Measurements from ENCODE around the gene SERPINB1.

The SERPINB1 gene

DNA sequence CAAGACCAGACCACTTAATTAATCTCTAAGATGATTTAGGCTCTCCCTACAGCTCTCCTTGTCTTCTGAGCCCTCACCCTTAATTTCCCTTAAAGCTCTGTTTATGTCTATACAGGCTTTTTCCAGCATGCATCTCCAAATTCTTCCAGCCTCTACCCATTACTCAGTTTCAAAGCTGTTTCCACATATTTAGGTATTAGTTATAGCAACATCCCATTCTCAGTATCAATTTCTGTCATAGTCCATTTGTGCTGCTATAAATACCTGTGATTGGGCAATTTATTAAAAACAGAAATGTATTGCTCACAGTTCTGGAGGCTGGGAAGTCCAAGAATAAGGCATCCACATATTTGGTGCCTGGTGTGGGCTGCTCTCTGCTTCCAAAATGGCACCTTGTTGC lies 2.3 kb upstream of the SERPINB1 start:
- no peak for DNase-seq

DNA sequence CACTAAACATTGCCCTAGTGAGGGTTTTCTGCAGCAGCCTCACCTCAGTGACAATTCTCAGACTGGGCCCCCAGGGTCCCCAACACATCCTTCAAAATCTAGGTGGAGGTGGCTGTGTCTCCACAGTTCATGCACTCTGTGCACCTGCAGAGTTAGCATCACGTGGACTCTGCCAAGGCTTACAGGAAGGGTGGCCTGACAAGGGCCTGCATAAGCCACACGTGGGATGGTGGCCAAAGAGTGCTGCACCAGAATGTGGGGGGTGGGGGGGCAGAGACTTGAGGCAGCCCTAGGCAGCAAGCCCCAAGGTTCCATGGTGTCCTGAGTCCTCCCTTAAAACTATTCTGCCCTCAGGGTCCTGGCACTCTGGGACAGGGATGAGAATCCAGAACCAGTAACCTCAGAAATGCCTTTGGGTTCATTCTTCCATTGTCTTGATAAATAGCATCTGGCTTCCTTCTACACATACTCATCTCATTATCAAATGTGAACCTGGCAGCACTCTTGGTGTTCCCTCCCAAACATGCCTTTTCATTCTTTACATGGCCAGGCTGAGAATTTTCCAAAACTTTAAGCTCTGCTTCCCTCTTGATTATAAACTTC lies 1.6 kb upstream of the SERPINB1 start:
- no peak for DNase-seq

DNA sequence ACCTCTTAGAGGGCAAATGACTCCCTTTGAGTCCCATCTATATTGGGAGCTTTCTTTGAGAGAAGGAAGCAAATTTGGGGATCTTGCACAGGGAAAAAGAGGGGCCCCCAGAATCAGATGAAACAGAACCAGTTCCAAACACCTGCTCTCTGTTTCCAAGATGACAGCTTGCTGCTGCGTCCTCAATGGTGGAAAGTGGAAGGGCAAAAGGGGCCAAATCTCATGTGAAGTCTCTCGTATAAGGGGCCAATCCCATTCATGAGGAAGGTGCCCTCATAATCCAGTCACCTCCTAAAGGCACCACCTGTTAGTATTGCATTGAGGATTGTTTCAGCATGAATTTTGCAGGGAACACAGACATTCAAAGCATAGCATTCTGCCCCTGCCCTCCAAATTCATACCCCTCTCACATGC lies 483 bp upstream of the SERPINB1 start:
- DNase-seq: no peak

DNA sequence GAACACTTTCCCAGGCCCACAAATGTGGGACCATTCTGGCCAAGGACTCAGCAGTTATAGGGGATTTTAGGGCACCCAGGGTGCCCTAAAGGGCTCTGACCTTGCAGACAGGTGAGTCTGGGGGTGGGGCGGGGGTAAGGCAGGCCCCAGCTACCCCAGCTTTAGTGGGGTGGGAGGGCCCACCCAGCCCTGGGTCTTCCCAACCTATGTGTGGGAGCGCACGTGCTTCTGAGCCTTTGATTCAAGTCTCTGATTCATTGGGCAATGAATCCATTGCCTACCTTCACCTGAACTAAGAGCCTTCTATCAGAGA lies 958 bp downstream of the SERPINB1 start:
- no peak for DNase-seq

DNA sequence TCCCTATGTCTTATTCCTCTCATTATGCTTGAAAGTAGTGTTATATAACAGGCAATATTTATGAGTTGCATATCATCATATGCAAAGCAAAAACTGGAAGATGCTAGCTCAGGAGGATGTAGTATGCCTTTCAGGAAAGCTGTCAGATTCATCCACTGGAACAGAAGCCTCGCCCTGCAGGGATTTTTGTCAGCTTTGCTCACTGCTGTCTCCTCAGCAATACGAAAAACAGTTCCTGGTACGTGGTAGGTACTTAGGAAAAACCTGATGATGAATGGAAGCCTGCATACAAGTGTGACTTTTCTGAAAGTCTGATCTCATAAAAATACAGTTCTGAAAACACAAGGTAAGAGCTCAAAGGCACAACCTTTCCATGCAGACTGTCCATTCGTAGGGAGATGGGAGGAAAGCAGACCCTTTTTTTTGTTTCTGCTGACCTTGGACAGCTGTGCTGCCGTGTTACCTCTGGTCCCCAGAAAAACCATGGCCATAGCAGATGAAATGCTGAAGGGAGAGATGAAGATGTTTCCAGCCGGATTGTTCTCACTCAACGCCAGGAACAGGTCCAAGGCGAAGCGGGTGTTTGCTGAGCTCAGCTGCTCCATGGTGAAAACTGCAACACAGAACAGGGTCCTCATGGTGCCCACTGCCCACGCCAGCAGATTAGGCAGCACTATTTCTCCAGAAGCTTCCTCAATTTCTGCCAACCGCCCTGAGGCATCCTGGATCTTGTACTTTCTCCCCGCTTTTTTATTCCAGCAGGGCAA lies 1.5 kb downstream of the SERPINB1 start:
- no peak for DNase-seq

DNA sequence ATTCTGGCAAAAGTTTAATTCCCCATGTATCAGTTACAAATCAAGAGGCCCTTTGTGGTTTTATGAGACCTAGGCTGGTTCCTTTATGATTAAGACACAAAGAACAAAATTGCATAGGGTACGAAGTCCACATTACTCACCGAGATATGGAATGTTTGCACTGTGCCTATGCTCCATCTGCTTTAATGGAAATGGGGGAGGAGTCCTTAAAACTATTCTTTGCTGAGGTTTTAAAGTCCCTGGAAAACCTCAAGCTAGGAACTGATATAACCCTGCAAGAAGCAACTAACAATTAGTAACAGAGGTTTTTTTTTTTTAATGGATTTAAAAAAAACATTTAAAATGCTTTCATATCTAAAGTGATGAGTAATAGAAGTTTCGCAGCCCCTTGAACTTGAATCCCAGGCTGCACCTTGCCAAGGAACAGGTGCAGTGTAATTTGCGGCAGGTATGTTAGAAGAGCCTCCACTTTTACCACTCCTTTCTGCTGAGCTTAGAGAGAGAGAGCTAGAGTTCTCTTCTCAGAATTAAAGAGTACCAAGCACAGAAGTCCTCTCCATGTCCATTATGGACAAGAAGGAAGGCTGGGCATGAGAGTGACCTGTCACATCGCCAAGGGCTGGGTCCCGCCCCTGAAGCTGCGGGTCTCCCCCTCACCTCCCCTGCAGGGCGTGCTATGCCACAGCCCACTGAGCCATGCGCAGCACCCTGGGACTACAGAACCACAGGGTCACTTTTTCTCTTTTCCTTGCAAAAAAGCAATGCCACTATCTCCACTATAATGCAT lies 2.3 kb downstream of the SERPINB1 start:
- DNase-seq: no peak

DNA sequence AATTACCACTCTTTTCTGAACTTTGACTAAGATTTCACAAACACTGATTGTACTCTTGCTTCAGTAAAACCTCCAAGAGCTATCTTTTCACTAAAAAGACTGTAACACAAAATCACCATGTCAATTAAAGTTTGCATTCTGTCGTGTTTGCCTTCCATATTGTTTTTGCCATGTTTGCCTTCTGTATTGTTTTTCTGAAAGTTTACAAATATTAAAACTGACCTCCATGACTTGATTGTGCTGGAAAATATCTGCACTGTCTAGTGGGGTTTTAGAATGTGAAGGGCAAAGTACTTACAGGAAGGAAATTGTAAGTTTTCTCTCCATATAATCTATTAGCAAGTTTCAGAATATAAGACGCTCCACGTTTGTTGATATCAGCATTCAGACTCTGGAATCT lies 3.4 kb downstream of the SERPINB1 start:
- DNase-seq: no peak

DNA sequence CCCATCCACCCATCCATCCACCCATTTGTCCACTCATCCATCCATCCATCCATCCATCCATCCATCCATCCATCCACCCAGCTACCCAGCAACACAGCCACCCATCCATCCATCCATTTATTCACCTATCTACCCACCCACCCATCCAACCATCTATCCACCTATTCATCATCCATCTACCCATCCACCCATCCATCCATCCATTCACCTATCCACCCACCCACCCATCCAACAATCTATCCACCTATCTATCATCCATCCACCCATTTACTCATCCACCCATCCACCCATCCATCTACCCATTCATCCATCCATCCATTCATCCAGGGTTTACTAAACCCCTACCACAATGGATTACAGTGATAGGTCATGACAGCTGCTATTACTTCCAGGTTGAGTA lies 7.4 kb downstream of the SERPINB1 start:
- no peak for DNase-seq

DNA sequence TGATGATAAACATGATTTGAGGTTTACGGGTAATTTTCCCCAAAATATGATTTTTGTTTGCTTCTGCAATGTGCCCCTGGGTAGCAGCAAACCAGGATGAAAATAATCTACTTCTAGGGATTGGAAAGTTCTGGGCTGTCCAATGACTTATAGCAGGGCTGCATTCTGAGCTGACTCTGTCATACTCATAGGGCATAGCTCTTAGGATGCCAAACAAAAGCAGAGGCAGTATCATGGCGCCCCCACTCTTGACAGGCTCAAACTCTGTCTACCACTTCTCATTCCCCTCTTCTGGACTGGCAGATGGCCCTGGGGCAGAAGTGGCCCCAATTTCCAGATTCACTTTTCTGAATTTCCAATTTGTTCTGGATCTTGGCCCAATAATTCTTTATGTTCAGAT lies 10.3 kb downstream of the SERPINB1 start:
- no peak for DNase-seq

DNA sequence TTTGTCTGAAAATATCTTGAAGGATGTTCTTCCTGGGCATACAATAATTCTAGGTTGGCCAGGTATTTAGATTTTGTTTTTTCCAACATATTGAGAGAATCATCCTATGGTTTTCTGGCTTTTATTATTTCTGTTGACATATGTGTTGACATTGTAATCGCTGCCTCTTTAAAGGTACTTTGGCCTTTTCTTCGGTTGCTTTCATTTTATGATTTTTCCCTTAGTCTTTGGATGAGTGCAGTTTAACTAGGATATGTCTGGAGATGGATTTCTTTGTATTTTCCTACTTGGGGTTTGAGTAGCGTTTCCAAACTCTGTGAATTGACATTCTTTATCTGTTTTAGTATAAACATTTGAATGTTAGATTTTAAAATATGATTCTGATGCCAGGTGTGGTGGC lies 11.5 kb downstream of the SERPINB1 start:
- DNase-seq: no peak

DNA sequence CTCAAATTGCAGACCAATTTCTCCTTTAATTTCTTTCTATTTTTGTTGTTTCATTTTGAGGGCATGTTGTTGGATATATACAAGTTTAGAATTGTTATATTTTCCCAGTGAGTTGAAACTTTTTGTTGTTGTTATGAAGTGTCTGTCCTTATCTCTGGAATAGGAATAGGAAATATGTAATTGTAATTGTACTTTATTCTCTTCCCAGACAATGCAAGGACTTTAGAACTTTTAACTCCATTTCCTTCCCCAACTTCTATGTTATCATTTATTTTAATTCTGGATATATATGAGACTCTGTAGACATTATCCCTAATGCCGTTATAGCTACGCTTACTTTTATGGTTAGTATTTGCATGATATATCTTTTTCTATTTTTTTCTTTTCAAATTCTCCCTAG lies 12.4 kb downstream of the SERPINB1 start:
- no peak for DNase-seq

DNA sequence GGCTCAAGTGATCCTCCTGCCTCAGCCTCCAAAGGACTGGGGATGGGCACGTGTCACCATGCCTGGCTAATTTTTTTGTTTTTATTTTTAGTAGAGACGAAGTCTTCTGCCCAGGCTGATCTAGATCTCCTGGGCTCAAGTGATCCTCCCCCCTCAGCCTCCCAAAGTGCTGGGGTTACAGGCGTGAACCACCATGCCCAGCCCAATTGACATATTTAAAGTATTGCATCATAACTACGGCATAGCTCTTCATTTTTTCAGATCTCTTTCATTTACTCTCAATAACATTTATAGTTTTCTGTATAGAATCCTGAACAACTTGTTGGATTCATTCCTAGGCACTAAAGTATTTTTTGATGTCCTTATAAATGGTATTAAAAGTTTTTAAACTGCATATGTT lies 13.0 kb downstream of the SERPINB1 start:
- DNase-seq: no peak

DNA sequence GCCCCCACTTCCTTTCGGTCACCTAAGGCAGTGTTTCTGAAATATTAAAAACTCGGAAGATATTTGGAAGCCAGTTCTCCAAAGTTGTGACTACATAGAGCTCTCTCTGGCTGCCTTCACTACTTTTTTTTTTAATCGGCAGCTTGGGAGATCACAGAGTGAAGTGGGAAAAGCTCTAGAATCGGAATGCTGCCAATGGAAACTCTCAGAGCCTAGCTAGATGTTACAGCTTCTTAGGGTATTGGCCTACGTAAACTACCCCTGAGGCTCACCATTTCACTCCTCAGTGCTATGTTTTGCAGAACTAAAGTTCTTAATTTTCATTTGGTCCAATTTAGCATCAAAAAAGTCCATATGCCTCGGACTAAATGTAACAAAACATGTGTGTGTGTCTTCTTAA lies 14.5 kb downstream of the SERPINB1 start:
- no peak for DNase-seq

DNA sequence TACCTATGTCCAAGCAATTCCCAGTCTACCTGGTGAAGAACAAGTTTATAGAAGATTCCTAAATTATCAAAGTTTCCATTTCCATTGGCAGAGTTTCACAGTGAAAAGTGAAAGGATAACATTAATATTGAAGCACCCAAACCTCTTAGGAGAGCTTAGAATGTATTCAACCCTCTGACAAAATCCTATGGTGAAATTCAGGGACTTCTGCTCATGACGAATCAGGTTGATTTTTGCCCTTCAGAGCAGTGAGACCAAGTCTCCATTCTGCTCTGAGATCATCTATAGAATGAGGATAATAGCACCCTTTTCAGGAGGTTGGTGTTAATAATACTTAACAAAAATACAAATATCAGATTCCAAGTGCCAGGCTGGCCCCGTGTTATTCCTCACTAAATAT lies 15.5 kb downstream of the SERPINB1 start:
- no peak for DNase-seq

DNA sequence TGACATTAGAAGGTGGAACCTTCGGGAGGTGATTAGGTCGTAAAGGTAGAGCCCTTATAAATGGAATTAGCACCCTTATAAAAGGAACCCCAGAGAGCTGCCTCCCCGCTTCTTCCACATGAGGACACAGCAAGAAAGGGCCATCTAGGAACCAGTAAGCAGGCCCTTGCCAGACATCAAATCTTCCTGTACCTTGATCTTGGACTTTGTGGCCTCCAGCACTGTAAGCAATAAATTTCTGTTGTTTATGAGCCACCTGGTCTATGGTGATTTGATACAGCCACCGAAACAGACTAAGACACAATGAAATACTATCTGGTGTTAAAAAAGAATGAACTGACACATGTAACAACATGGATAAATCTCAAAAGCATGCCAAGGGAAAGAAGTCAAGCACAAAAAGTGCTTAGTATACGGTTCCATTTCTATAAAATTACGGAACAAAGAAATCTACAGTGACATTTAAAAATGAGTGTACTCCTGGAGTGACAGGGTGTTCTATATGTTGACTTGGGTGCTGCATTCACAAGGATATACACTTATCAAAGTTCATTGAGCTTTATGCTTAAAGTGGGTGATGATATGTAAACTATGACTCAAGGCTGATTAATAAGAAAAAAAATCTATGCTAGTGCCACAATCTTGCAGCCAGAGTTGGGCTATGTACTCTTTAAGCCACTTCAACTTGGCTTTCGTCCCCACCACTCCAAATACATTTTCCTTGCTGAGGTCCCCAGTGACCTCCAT lies 18.4 kb downstream of the SERPINB1 start:
- no peak for DNase-seq

DNA sequence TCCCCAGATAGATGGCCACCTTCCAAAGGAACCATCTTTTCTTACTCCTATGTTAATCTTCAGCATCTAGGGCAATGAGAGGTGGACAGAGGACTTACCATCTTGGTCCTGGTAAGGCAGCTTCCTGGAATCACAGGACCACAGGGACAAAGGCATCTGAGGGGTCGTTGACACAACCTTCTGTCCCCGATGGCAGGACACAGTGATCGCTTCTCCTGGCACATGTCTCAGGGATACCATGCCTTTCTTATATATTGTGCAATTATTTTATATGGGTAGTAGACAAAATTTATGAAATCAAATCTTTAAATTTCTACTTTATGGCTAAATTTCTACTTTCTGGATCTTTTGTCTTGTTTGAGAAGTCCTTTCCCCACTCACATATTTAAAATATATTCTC lies 20.1 kb downstream of the SERPINB1 start:
- DNase-seq: no peak

DNA sequence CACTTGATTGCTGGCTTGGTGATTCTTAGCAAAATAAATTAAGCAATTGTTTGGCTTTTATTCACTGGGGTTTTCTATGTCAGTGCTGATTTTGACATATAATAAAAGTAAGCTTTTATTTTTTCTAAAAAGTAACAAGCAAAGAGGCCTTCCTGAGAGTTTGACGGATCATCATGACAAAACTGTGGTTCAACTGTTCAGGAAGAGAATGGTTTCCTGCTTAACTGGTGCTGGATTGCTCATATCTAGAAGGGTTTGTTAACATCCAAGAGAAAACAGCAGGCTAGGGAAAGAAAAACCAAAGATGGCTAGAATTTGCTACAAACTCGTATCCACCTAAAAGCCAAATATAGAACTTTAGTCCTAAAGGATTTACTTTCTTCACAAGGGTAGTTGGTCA lies 21.2 kb downstream of the SERPINB1 start:
- DNase-seq: no peak

DNA sequence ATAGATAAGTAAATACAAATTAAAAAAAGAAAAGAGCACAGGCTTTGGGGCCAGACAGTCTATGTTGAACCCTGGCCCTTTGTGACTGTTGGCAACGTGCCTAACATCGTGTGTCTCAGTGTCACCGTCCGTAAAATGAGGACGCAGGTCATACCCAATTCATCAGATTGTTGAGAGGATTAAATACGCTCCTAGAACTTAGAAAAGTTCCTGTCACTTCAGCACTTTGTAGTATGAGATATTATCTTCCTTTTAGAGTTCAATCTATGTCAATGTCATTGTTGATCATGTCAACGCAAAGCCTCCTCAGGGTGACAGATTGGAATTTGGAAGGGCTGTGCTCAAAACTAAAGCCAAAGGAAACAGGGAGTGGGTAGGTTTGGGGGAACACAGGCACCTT lies 21.7 kb downstream of the SERPINB1 start:
- no peak for DNase-seq

DNA sequence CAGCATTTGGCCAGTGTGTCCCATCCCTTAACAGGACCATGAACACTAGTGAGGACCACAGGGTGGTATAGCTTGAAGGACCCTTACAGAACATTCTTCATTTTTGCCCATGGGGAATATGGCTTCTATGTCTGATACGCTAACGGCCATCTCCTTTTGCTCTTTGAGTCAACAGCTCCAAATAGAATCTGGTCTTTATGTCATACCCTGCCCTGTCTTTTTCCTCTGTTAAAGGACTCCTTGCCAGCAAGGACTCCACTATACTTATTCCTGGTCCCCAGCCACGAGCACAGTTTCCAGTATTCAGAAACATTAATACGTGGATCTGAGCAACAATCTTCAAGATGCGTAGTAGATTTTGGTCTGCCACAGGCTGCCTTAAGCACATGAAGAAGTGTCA lies 22.5 kb downstream of the SERPINB1 start:
- no peak for DNase-seq

DNA sequence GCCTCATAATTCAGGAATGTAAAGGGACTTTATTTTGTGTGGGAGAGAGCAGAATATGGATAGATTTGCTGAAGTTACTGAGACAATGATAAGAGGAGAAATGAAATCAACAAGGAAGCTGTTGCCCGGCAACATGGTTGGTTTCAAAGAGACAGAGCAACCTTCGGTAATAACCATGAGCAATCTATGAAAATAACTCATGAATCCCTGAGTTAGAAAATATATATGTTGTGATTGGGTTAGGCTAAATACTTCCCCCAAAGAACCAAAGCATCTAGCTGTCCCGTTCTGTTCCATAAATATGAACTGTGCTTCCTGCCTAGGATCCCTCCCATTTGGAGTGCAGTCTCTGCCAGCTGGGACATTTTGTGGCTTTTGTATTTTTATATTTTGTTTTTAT lies 23.1 kb downstream of the SERPINB1 start:
- no peak for DNase-seq

DNA sequence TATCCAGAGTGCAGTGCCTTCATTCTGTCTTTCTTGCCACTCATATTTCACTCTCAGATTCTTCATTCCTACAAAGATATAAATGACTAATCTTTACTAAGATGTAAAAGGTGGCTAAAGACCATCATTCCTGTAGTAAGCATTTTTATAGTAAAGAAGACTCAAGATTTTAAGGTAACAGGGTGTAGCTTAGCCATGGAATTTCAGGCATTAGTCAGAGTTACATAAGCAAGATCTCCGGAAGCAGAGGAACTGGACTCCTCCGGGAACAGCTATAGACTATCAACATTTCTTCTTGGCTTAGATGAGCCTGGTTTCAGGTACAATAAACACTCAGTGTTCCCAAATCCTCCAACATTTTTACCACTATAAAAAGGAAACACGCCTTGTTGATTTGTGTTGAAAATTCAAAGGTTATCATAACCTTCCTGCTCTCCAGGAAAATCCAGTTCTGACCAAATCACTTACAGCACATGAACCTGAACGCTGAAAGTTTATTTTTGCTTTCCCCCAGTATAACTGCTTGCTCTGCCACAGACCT lies 23.7 kb downstream of the SERPINB1 start:
- no peak for DNase-seq

DNA sequence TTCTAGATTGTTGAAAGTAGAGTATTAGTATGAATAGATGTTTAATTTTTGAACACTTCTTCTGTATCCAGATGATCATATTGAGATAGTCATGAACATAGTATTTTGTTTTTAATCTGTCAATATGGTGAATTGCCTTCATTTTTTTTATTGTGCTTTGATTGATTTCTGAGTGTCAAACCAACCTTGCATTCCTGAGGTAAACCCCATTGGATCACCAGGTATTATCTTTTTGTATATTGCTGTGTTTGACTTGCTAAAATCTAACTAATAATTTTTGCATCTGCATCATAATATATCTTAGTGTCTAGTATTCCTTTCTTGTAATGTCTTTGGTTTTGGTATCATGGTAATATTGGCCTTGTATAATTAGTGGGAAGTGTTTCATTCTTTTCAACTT lies 25.5 kb downstream of the SERPINB1 start:
- DNase-seq: no peak

DNA sequence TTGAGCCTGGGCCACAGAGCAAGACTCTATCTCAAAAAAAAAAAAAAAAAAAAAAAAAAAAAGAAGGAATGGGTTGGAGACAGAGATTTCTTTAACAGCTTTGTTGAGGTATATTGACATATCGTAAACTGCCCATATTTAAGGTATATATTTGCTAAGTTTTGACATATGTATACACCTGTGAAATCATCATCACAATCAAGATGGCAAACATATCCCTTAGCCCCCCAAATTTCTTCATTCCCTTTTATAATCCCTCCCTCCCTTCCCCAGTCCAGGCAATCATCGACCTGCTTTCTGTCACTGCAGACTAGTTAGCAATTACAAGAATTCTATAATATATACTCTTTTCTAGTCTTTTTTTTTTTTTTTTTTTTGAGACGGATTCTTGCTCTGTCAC lies 29.0 kb downstream of the SERPINB1 start:
- DNase-seq: no peak
